AG04450 (cell line): ENCODE measurements around the gene RETSAT. TPM values are rescaled to one million over a fixed set of nuclear protein-coding genes. Genes with fewer than 3 reads are reported as not detected.
"Not testable (repeated sequence)": the region's sequence is repeated elsewhere in the genome, so short reads cannot be mapped to it uniquely, and the experiment has no call there.

Source experiments
- CTCF ChIA-PET: fragments of 300-600, 350-600 bp; formaldehyde crosslinking; extraction: SDS; loops from one replicate; lab custom pipeline; 2022; ENCODE audit warnings: antibody characterized with exemption, inconsistent platforms; lab: Charles Lee
- POLR2A ChIA-PET: fragments of 350-600 bp; formaldehyde crosslinking; extraction: SDS; loops from one replicate; lab custom pipeline; 2021; ENCODE audit warnings: antibody characterized with exemption, inconsistent platforms; lab: Yijun Ruan, JAX
- DNase-seq: peaks from one replicate; pipeline ENCODE4 v3.0.0-alpha.2; 2011; ENCODE audit warnings: low read depth, low spot score
- H3K27ac ChIP-seq: one replicate; pipeline ENCODE4 v1.5.1; 2012; ENCODE audit warnings: low read depth, low read length, control low read depth
- H3K27me3 ChIP-seq: one replicate; pipeline ENCODE4 v1.6.0; 2012; ENCODE audit warnings: low read length; ENCODE audit not compliant: control insufficient read depth, insufficient read depth
- H3K4me3 ChIP-seq: 2 replicates; pipeline ENCODE4 v1.5.1; 2011; ENCODE audit warnings: mild to moderate bottlenecking, low read depth, low read length, control low read depth
- H3K9me3 ChIP-seq: 2 replicates; pipeline ENCODE4 v1.5.1; 2012; ENCODE audit warnings: low read length; ENCODE audit not compliant: control insufficient read depth, insufficient read depth
- CTCF ChIP-seq: IDR thresholded peaks from 2 replicates; pipeline ENCODE4 v1.5.1; 2011; ENCODE audit warnings: low read depth, low read length, control low read depth, inconsistent platforms
- polyA plus RNA-seq: library from polyadenylated mRNA; depleted of rRNA; stranded (reverse); fragments of >200 nt; gene quantifications from 2 replicates; pipeline ENCODE4 v1.2.3, GENCODE V29; 2011

RETSAT gene
- polyA plus RNA-seq, 1 experiment = 35.5 TPM

GRCh38 chr2:85388878-85389538 is 34.7 kb upstream of the RETSAT start:
- no peaks in the 10 kb centered on the region for H3K9me3 ChIP-seq
- no peaks in the 10 kb centered on the region for H3K27me3 ChIP-seq
- CTCF ChIA-PET = interaction anchor here (0.6 to 6.6 kb wide), 3 partner anchors 31 to 425 kb away, joined by 3 to 40 read pairs (median 3); no protein-coding TSS in a partner anchor

DNA sequence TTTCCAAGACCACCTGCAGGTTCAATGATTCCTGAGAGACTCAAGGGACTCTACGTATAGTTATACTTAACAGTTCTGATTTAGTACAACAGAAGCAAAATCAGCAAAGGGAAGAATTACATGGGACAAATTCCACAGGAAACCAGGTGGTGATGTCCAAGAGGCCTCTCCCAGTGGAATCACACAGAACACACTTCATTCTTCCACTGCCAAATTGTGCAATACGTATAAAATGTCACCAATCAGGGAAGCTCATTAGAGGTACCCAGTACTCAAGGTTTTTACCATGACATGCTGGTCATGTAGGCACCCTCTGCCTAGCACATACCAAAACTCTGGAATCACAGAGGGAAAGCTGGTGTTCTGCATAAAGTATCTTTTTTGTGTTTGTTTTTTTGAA is 33.4 kb upstream of the RETSAT start:
- DNase-seq = no peak
- Histone ChIP-seq H3K27ac (no peak overlapping the region), H3K4me3 (no peak overlapping the region), H3K9me3 (no peaks in the 10 kb centered on the region), H3K27me3 (no peaks in the 10 kb centered on the region)
- ChIA-PET CTCF (no interaction called here), POLR2A (interaction anchor here (0.6 to 2.3 kb wide), 2 partner anchors 22 to 151 kb away, joined by 3 to 7 read pairs; partner anchors contain the start of gene MAT2A)
- no peak for TF ChIP-seq CTCF

More at GRCh38 chr2:85388878-85389538, 34.7 kb upstream of the RETSAT start:
- Histone ChIP-seq H3K27ac (no peak overlapping the region), H3K4me3 (no peak overlapping the region)
- no peak for TF ChIP-seq CTCF
- POLR2A ChIA-PET = interaction anchor here (0.6 to 2.3 kb wide), 2 partner anchors 31 to 150 kb away, joined by 6 to 7 read pairs; partner anchors contain the start of gene MAT2A
- no peak for DNase-seq

DNA sequence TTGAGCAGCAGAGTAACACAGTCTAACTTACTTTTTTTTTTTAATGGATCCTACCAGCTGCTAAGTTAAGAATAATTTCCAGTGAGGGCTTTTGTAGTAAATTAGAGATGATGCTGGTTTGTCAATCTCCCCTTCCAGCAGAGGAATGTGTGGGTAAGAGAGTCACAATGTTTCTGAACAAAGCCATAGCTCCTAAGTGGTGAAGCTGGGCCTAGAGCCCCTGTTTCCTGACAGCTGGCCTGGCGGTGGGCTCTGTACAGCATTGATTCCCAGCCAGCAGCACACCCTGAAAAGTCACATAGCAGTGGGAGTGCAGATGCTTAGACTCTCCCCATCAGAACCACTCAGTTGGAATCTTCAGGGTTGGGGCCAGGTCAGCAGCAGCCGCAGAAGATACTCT is 31.4 kb upstream of the RETSAT start:
- ChIA-PET POLR2A (no interaction called here), CTCF (interaction anchor here (0.7 kb wide), 1 partner anchor 410 kb away, joined by 4 read pairs; no protein-coding TSS in a partner anchor)
- Histone ChIP-seq H3K27me3 (no peaks in the 10 kb centered on the region), H3K9me3 (no peaks in the 10 kb centered on the region), H3K27ac (no peak overlapping the region), H3K4me3 (no peak overlapping the region)
- TF ChIP-seq CTCF = no peak
- no peak for DNase-seq

- TF ChIP-seq CTCF = no peak
- no peaks in the 10 kb centered on the region for H3K27me3 ChIP-seq
- H3K9me3 ChIP-seq = peaks cover 4% of the 10 kb centered on the region
- ChIA-PET POLR2A (interaction anchor here (1.8 kb wide), 1 partner anchor 168 kb away, joined by 4 read pairs; no protein-coding TSS in a partner anchor), CTCF (interaction anchor here (0.5 to 2.1 kb wide), 2 partner anchors 10 to 253 kb away, joined by 3 to 5 read pairs; no protein-coding TSS in a partner anchor)
- H3K27ac ChIP-seq = no peak overlapping the region
- DNase-seq = no peak
- no peak overlapping the region for H3K4me3 ChIP-seq
Measured at GRCh38 chr2:85383850-85384249, 29.5 kb upstream of the RETSAT start.

DNA sequence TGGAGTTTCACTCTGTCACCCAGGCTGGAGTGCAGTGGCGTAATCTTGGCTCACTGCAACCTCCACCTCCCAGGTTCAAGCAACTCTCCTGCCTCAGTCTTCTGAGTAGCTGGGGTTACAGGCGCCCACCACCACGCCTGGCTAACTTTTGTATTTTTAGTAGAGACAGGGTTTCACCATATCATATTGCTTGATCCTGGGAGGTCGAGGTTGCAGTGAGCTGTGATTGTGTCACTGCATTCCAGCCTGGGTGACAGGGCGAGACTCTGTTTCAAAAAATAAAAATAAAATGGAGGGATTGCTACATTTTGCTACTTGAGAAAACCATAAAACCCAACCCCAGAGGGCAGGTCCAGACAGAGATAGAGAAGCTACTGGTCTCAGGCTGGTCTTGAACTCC is 28.8 kb upstream of the RETSAT start:
- ChIA-PET CTCF (interaction anchor here (2.1 kb wide), 1 partner anchor 10 kb away, joined by 5 read pairs; no protein-coding TSS in a partner anchor), POLR2A (interaction anchor here (0.6 to 1.8 kb wide), 2 partner anchors 29 to 169 kb away, joined by 3 to 4 read pairs; partner anchors contain the start of genes ELMOD3 and RETSAT)
- not testable (repeated sequence) for H3K9me3 ChIP-seq, H3K27me3 ChIP-seq, H3K4me3 ChIP-seq, DNase-seq, H3K27ac ChIP-seq
